NCI-H1092 treated with DMSO at 0.1 percent for 48 hours (cell line): ENCODE results near the gene SGIP1.
"Not testable (repeated sequence)": the region's sequence is repeated elsewhere in the genome, so short reads cannot be mapped to it uniquely, and the experiment has no call there.

Experiments
- DNase-seq: peaks from one replicate; lab custom pipeline; 2025; lab: John Stamatoyannopoulos, UW

SGIP1 gene

GRCh38 chr1:66769512-66770229 lies 235.7 kb downstream of the SGIP1 start:
- no peak for DNase-seq

GRCh38 chr1:66770240-66770639 lies 236.3 kb downstream of the SGIP1 start:
- DNase-seq: no peak

GRCh38 chr1:66770694-66771093 lies 236.7 kb downstream of the SGIP1 start:
- no peak for DNase-seq

GRCh38 chr1:66773227-66773626 lies 239.3 kb downstream of the SGIP1 start:
- DNase-seq: no peak

- DNase-seq: no peak
Measured at GRCh38 chr1:66774438-66774837, 240.5 kb downstream of the SGIP1 start.

- DNase-seq: no peak
Measured at GRCh38 chr1:66775646-66776045, 241.7 kb downstream of the SGIP1 start.

GRCh38 chr1:66777831-66778230 lies 243.9 kb downstream of the SGIP1 start:
- DNase-seq: no peak

GRCh38 chr1:66778266-66778665 lies 244.3 kb downstream of the SGIP1 start:
- DNase-seq: peak; percentile 89

- no peak for DNase-seq
Measured at GRCh38 chr1:66778969-66779368, 245.0 kb downstream of the SGIP1 start.

GRCh38 chr1:66779475-66780078 lies 245.6 kb downstream of the SGIP1 start:
- DNase-seq: no peak

- not testable (repeated sequence) for DNase-seq
Measured at GRCh38 chr1:66785800-66786199, 251.8 kb downstream of the SGIP1 start.

- DNase-seq: no peak
Measured at GRCh38 chr1:66787641-66788040, 253.7 kb downstream of the SGIP1 start.

- DNase-seq: no peak
Measured at GRCh38 chr1:66788231-66788939, 254.4 kb downstream of the SGIP1 start.

GRCh38 chr1:66791621-66792610 lies 258.0 kb downstream of the SGIP1 start:
- DNase-seq: no peak

GRCh38 chr1:66795839-66796238 lies 261.9 kb downstream of the SGIP1 start:
- DNase-seq: not testable (repeated sequence)
